HEK293 (cell line): ENCODE data around the gene ASCC2.
A peak's percentile ranks its signal among the peaks of the same experiment; 100 is the strongest.

Source experiments
- FEZF1 ChIP-seq: fragments of 450-650 bp; formaldehyde crosslinking; IDR thresholded peaks from 2 replicates; pipeline ENCODE4 v1.5.1; 2016; ENCODE audit warnings: missing biosample characterization, missing genetic modification characterization
- GLIS2 ChIP-seq: fragments of 450-650 bp; formaldehyde crosslinking; IDR thresholded peaks from 2 replicates; pipeline ENCODE4 v1.5.1; 2016; ENCODE audit warnings: missing biosample characterization, missing genetic modification characterization
- HIC1 ChIP-seq: fragments of 450-650 bp; formaldehyde crosslinking; IDR thresholded peaks from 2 replicates; pipeline ENCODE4 v1.5.1; 2016; ENCODE audit warnings: missing biosample characterization, missing genetic modification characterization
- INSM2 ChIP-seq: fragments of 450-650 bp; formaldehyde crosslinking; IDR thresholded peaks from 2 replicates; pipeline ENCODE4 v1.5.1; 2016; ENCODE audit warnings: missing biosample characterization, missing genetic modification characterization
- OVOL3 ChIP-seq: fragments of 450-650 bp; formaldehyde crosslinking; IDR thresholded peaks from 2 replicates; pipeline ENCODE4 v1.5.1; 2016; ENCODE audit warnings: missing biosample characterization, missing genetic modification characterization
- PRDM1 ChIP-seq: fragments of 450-650 bp; formaldehyde crosslinking; IDR thresholded peaks from 2 replicates; pipeline ENCODE4; 2016; ENCODE audit warnings: missing biosample characterization, missing genetic modification characterization
- PRDM6 ChIP-seq: fragments of 450-650 bp; formaldehyde crosslinking; IDR thresholded peaks from 2 replicates; pipeline ENCODE4 v1.5.1; 2017; ENCODE audit warnings: missing biosample characterization, missing genetic modification characterization
- REST ChIP-seq: fragments of 450-650 bp; formaldehyde crosslinking; IDR thresholded peaks from 2 replicates; pipeline ENCODE4 v1.5.1; 2016; ENCODE audit warnings: missing biosample characterization, missing genetic modification characterization
- TSHZ1 ChIP-seq: fragments of 450-650 bp; formaldehyde crosslinking; IDR thresholded peaks from 2 replicates; pipeline ENCODE4 v1.5.1; 2016; ENCODE audit warnings: missing biosample characterization, missing genetic modification characterization, borderline replicate concordance
- ZBTB20 ChIP-seq: fragments of 450-650 bp; formaldehyde crosslinking; IDR thresholded peaks from 2 replicates; pipeline ENCODE4 v1.5.1; 2016; ENCODE audit warnings: missing biosample characterization, missing genetic modification characterization
- ZBTB21 ChIP-seq: fragments of 450-650 bp; formaldehyde crosslinking; IDR thresholded peaks from 2 replicates; pipeline ENCODE4 v1.5.1; 2017; ENCODE audit warnings: missing biosample characterization, missing genetic modification characterization
- ZBTB44 ChIP-seq: fragments of 450-650 bp; IDR thresholded peaks from 2 replicates; pipeline ENCODE4 v1.5.1; 2018; ENCODE audit warnings: missing biosample characterization, mild to moderate bottlenecking, missing genetic modification characterization
- ZIC2 ChIP-seq: fragments of 450-650 bp; formaldehyde crosslinking; IDR thresholded peaks from 2 replicates; pipeline ENCODE4 v1.5.1; 2016; ENCODE audit warnings: missing biosample characterization, missing genetic modification characterization
- ZNF132 ChIP-seq: fragments of 450-650 bp; formaldehyde crosslinking; IDR thresholded peaks from 2 replicates; pipeline ENCODE4 v1.5.1; 2017; ENCODE audit warnings: missing biosample characterization, missing genetic modification characterization, borderline replicate concordance
- ZNF214 ChIP-seq: fragments of 450-650 bp; formaldehyde crosslinking; IDR thresholded peaks from 2 replicates; pipeline ENCODE4 v1.5.1; 2017; ENCODE audit warnings: missing biosample characterization, mild to moderate bottlenecking, missing genetic modification characterization, borderline replicate concordance
- ZNF24 ChIP-seq: fragments of 450-650 bp; formaldehyde crosslinking; IDR thresholded peaks from 2 replicates; pipeline ENCODE4 v1.5.1; 2016; ENCODE audit warnings: missing biosample characterization, missing genetic modification characterization
- ZNF324 ChIP-seq: fragments of 450-650 bp; formaldehyde crosslinking; IDR thresholded peaks from 2 replicates; pipeline ENCODE4 v1.5.1; 2016; ENCODE audit warnings: missing biosample characterization, missing genetic modification characterization
- ZNF341 ChIP-seq: fragments of 450-650 bp; formaldehyde crosslinking; IDR thresholded peaks from 2 replicates; pipeline ENCODE4; 2016; ENCODE audit warnings: low read depth, missing biosample characterization, missing genetic modification characterization
- ZNF623 ChIP-seq: fragments of 450-650 bp; formaldehyde crosslinking; IDR thresholded peaks from 2 replicates; pipeline ENCODE4 v1.5.1; 2016; ENCODE audit warnings: missing biosample characterization, missing genetic modification characterization
- ZNF654 ChIP-seq: fragments of 450-650 bp; formaldehyde crosslinking; IDR thresholded peaks from 2 replicates; pipeline ENCODE4 v1.5.1; 2016; ENCODE audit warnings: low read depth, missing biosample characterization, missing genetic modification characterization
- ZNF660 ChIP-seq: fragments of 450-650 bp; IDR thresholded peaks from 2 replicates; pipeline ENCODE4 v1.5.1; 2018; ENCODE audit warnings: missing biosample characterization, mild to moderate bottlenecking, missing genetic modification characterization
- ZNF837 ChIP-seq: fragments of 450-650 bp; formaldehyde crosslinking; IDR thresholded peaks from 2 replicates; pipeline ENCODE4 v1.5.1; 2016; ENCODE audit warnings: missing biosample characterization, missing genetic modification characterization
- ZSCAN18 ChIP-seq: fragments of 450-650 bp; formaldehyde crosslinking; IDR thresholded peaks from 2 replicates; pipeline ENCODE4 v1.5.1; 2016; ENCODE audit warnings: missing biosample characterization, missing genetic modification characterization

Gene ASCC2

GRCh38 chr22:29821291-29822016 lies 16.6 kb downstream of the ASCC2 start (continued):
- TF ChIP-seq PRDM6 (tag by site-specific recombination) (0 out of 2 replicates have a peak, but pooled peaks have one; percentile 32), ZBTB44 (tag by site-specific recombination) (peak; percentile 41; the same call in 1 of the 2 replicates), FEZF1 (tag by site-specific recombination) (peak; percentile 51), ZNF341 (tag by site-specific recombination) (peak; percentile 59), ZNF324 (tag by site-specific recombination) (peak; percentile 84), ZBTB20 (tag by site-specific recombination) (no peak), TSHZ1 (tag by site-specific recombination) (peak; percentile 70), ZNF24 (peak; percentile 83), INSM2 (tag by site-specific recombination) (peak; percentile 86), ZNF132 (no peak), REST (tag by site-specific recombination) (no peak), ZNF623 (tag by site-specific recombination) (0 out of 2 replicates have a peak, but pooled peaks have one; percentile 12), ZNF660 (peak; percentile 98), PRDM1 (tag by site-specific recombination) (peak; percentile 75), ZNF214 (tag by site-specific recombination) (peak; percentile 43; the same call in 1 of the 2 replicates), ZNF837 (tag by site-specific recombination) (no peak), ZIC2 (tag by site-specific recombination) (peak; percentile 73), ZBTB21 (tag by site-specific recombination) (peak; percentile 85), ZSCAN18 (tag by site-specific recombination) (no peak), ZNF654 (no peak), OVOL3 (peak; percentile 60; the same call in 1 of the 2 replicates), GLIS2 (tag by site-specific recombination) (no peak), HIC1 (tag by site-specific recombination) (peak; percentile 85)
